Mesothelial cell of epicardium (in vitro differentiated cells): ENCODE results near the gene PAPSS1. TPM values are rescaled to one million over a fixed set of nuclear protein-coding genes. Genes with fewer than 3 reads are reported as not detected.
"Not testable (repeated sequence)": the region's sequence is repeated elsewhere in the genome, so short reads cannot be mapped to it uniquely, and the experiment has no call there.

ENCODE experiments used
- DNase-seq, 2 experiments: peaks; one replicate each; pipeline ENCODE4 v3.0.0; 2021; ENCODE audit warnings: low spot score in 2 of 2; ENCODE audit not compliant: unreplicated experiment in 2 of 2
- H3K27ac Mint-ChIP-seq: 2 replicates; pipeline ENCODE4 v1.8.0; 2021; ENCODE audit warnings: mixed read lengths
- H3K27me3 Mint-ChIP-seq: 2 replicates; pipeline ENCODE4 v1.8.0; 2021; ENCODE audit warnings: low read depth, mixed read lengths
- H3K36me3 Mint-ChIP-seq: 2 replicates; pipeline ENCODE4 v1.8.0; 2021; ENCODE audit warnings: mixed read lengths
- H3K4me1 Mint-ChIP-seq: 2 replicates; pipeline ENCODE4 v1.8.0; 2021; ENCODE audit warnings: mixed read lengths
- H3K4me3 Mint-ChIP-seq: 2 replicates; pipeline ENCODE4 v1.8.0; 2021; ENCODE audit warnings: mild to moderate bottlenecking, moderate library complexity, mixed read lengths
- H3K9me3 Mint-ChIP-seq: 2 replicates; pipeline ENCODE4 v1.8.0; 2021; ENCODE audit warnings: mixed read lengths
- CTCF ChIP-seq: fragments of 200-600 bp; sonication (generic); IDR thresholded peaks from one replicate; pipeline ENCODE4 v1.5.0; 2021; ENCODE audit warnings: antibody characterized with exemption; ENCODE audit not compliant: unreplicated experiment
- total RNA-seq: library from RNA; stranded (reverse); gene quantifications from 3 replicates; pipeline ENCODE4 v1.2.1, GENCODE V29; 2021

PAPSS1 gene
- total RNA-seq, 1 donor from 2014 or later = 76.1 TPM

GRCh38 chr4:107655289-107655688 is 64.7 kb downstream of the PAPSS1 start:
- Mint-ChIP-seq H3K36me3 (peaks cover 27% of the 10 kb centered on the region), H3K27me3 (no peaks in the 10 kb centered on the region), H3K27ac (peak overlapping the region; percentile 35), H3K4me1 (peaks cover 7% of the 10 kb centered on the region), H3K9me3 (no peaks in the 10 kb centered on the region), H3K4me3 (no peak overlapping the region)
- DNase-seq = no peak
- no peak for TF ChIP-seq CTCF

- H3K9me3 Mint-ChIP-seq = no peaks in the 10 kb centered on the region
- H3K4me1 Mint-ChIP-seq = peaks cover 7% of the 10 kb centered on the region
- H3K27ac Mint-ChIP-seq = peak overlapping the region; percentile 47
- TF ChIP-seq CTCF = no peak
- H3K27me3 Mint-ChIP-seq = no peaks in the 10 kb centered on the region
- H3K4me3 Mint-ChIP-seq = no peak overlapping the region
- peaks cover 27% of the 10 kb centered on the region for H3K36me3 Mint-ChIP-seq
- no peak for DNase-seq
These were observed 65.3 kb downstream of the PAPSS1 start for GRCh38 chr4:107654694-107655093.

- not testable (repeated sequence) for H3K27me3 Mint-ChIP-seq, H3K9me3 Mint-ChIP-seq, H3K4me3 Mint-ChIP-seq, H3K27ac Mint-ChIP-seq, DNase-seq
- Mint-ChIP-seq H3K4me1 (peaks cover 12% of the 10 kb centered on the region), H3K36me3 (peaks cover 31% of the 10 kb centered on the region)
These were observed 68.6 kb downstream of the PAPSS1 start for GRCh38 chr4:107651408-107651807.

GRCh38 chr4:107650251-107650650 is 69.8 kb downstream of the PAPSS1 start:
- TF ChIP-seq CTCF = no peak
- no peaks in the 10 kb centered on the region for H3K27me3 Mint-ChIP-seq
- H3K27ac Mint-ChIP-seq = no peak overlapping the region
- no peak for DNase-seq
- H3K36me3 Mint-ChIP-seq = peaks cover 30% of the 10 kb centered on the region
- H3K4me3 Mint-ChIP-seq = no peak overlapping the region
- H3K9me3 Mint-ChIP-seq = no peaks in the 10 kb centered on the region
- peaks cover 12% of the 10 kb centered on the region for H3K4me1 Mint-ChIP-seq

GRCh38 chr4:107648178-107648991 is 71.6 kb downstream of the PAPSS1 start:
- Mint-ChIP-seq H3K4me1 (peaks cover 5% of the 10 kb centered on the region), H3K27ac (no peak overlapping the region), H3K4me3 (no peak overlapping the region), H3K9me3 (no peaks in the 10 kb centered on the region), H3K36me3 (peaks cover 36% of the 10 kb centered on the region), H3K27me3 (no peaks in the 10 kb centered on the region)
- DNase-seq = no peak
- TF ChIP-seq CTCF = no peak

- Mint-ChIP-seq H3K27me3 (no peaks in the 10 kb centered on the region), H3K9me3 (no peaks in the 10 kb centered on the region), H3K4me3 (no peak overlapping the region), H3K4me1 (peaks cover 5% of the 10 kb centered on the region), H3K27ac (no peak overlapping the region), H3K36me3 (peaks cover 39% of the 10 kb centered on the region)
- DNase-seq = no peak
- no peak for TF ChIP-seq CTCF
These were observed 72.4 kb downstream of the PAPSS1 start for GRCh38 chr4:107647591-107647990.
